ENCODE results near the gene PLEKHG4B.
A peak's percentile ranks its signal among the peaks of the same experiment; 100 is the strongest.

The PLEKHG4B gene

DNA sequence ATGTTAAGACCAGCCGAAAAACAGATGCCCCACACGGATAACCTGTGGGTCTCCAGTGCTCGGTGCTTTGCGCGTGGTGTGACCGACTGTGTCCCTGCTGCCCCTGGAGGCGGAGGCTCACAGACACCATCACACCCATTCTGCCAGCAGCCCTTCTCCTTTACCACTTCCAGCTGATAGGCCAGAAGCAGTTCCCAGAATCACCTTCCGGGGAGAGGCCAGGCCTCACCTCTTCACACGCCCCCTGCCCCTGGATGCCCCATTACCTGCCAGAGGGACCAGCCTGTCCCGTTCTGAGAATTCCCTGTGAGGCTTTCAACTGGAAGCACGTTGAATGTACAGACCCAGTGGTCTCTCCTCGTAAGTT lies 77.7 kb downstream of the PLEKHG4B start:
- peak overlapping the region; percentile 19 for H3K27ac ChIP-seq
- no peak overlapping the region for H3K4me2 ChIP-seq (ENCODE audit: low read length)
- H3K9ac ChIP-seq, result no peak overlapping the region
- H3K79me2 ChIP-seq, result no peaks in the 10 kb centered on the region
- H2AFZ ChIP-seq, result no peak overlapping the region
- H3K36me3 ChIP-seq (ENCODE audit: control insufficient read depth, insufficient read depth, low read length), result no peaks in the 10 kb centered on the region
- no peak overlapping the region for H3K4me3 ChIP-seq (ENCODE audit: low read depth, low read length)
- H3K27me3 ChIP-seq (ENCODE audit: control insufficient read depth, insufficient read depth, low read length), result no peaks in the 10 kb centered on the region
- TF ChIP-seq, protein P1, sequence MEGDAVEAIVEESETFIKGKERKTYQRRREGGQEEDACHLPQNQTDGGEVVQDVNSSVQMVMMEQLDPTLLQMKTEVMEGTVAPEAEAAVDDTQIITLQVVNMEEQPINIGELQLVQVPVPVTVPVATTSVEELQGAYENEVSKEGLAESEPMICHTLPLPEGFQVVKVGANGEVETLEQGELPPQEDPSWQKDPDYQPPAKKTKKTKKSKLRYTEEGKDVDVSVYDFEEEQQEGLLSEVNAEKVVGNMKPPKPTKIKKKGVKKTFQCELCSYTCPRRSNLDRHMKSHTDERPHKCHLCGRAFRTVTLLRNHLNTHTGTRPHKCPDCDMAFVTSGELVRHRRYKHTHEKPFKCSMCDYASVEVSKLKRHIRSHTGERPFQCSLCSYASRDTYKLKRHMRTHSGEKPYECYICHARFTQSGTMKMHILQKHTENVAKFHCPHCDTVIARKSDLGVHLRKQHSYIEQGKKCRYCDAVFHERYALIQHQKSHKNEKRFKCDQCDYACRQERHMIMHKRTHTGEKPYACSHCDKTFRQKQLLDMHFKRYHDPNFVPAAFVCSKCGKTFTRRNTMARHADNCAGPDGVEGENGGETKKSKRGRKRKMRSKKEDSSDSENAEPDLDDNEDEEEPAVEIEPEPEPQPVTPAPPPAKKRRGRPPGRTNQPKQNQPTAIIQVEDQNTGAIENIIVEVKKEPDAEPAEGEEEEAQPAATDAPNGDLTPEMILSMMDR (IDR thresholded peaks at IDR 0.05), result no peak
- H3K9me3 ChIP-seq (ENCODE audit: control insufficient read depth, low read length), result no peaks in the 10 kb centered on the region
- no peaks in the 10 kb centered on the region for H3K4me1 ChIP-seq

DNA sequence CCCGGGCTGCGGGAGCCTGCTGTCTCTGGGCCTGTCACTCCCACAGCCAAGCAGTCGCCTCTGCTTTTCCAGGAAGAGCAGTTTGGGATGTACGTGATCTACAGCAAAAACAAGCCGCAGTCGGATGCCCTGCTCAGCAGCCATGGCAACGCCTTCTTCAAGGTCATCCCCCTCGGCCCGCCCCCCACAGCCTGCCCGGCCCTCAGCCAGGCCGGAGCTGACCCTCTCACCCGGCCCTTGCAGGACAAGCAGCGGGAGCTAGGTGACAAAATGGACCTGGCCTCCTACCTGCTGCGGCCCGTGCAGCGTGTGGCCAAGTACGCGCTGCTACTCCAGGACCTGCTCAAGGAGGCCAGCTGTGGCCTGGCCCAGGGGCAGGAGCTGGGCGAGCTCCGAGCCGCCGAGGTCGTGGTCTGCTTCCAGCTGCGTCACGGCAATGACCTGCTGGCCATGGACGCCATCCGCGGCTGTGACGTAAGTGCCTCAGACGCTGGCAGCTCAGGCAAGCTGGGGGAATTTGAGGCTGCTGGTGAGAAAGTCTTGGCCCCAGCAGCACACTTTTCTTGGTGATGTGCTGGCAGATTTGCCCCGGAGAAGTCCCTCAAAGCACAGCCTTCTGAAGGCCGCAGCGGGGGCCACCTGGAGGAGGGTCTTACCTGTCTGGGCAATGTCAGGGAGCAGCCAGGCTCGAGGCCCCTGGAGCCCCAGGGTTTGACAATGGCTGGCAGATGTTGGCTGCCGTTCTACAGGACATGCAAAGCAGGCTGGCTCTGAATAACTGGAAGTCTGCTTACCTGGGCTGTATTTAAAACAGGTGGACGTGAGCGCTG lies 79.2 kb downstream of the PLEKHG4B start:
- TF ChIP-seq, protein P1 (IDR thresholded peaks at IDR 0.05), result no peak
- no peak overlapping the region for H3K4me2 ChIP-seq (ENCODE audit: low read length)
- no peaks in the 10 kb centered on the region for H3K36me3 ChIP-seq (ENCODE audit: control insufficient read depth, insufficient read depth, low read length)
- no peaks in the 10 kb centered on the region for H3K9me3 ChIP-seq (ENCODE audit: control insufficient read depth, low read length)
- H3K27me3 ChIP-seq (ENCODE audit: control insufficient read depth, insufficient read depth, low read length), result no peaks in the 10 kb centered on the region
- no peak overlapping the region for H3K4me3 ChIP-seq (ENCODE audit: low read depth, low read length)
- H3K4me1 ChIP-seq, result peaks cover under 1% of the 10 kb centered on the region
- no peak overlapping the region for H3K27ac ChIP-seq
- H2AFZ ChIP-seq, result no peak overlapping the region
- no peak overlapping the region for H3K9ac ChIP-seq
- no peaks in the 10 kb centered on the region for H3K79me2 ChIP-seq

GRCh38 chr5:171801-172331 lies 79.9 kb downstream of the PLEKHG4B start:
- H3K9ac ChIP-seq, result no peak overlapping the region
- no peak overlapping the region for H3K4me3 ChIP-seq (ENCODE audit: low read depth, low read length)
- no peak overlapping the region for H2AFZ ChIP-seq
- H3K4me1 ChIP-seq, result peaks cover 7% of the 10 kb centered on the region
- no peaks in the 10 kb centered on the region for H3K9me3 ChIP-seq (ENCODE audit: control insufficient read depth, low read length)
- H3K27me3 ChIP-seq (ENCODE audit: control insufficient read depth, insufficient read depth, low read length), result no peaks in the 10 kb centered on the region
- no peaks in the 10 kb centered on the region for H3K79me2 ChIP-seq
- H3K4me2 ChIP-seq (ENCODE audit: low read length), result no peak overlapping the region
- no peaks in the 10 kb centered on the region for H3K36me3 ChIP-seq (ENCODE audit: control insufficient read depth, insufficient read depth, low read length)
- TF ChIP-seq, protein P1 (IDR thresholded peaks at IDR 0.05), result no peak
- H3K27ac ChIP-seq, result no peak overlapping the region

DNA sequence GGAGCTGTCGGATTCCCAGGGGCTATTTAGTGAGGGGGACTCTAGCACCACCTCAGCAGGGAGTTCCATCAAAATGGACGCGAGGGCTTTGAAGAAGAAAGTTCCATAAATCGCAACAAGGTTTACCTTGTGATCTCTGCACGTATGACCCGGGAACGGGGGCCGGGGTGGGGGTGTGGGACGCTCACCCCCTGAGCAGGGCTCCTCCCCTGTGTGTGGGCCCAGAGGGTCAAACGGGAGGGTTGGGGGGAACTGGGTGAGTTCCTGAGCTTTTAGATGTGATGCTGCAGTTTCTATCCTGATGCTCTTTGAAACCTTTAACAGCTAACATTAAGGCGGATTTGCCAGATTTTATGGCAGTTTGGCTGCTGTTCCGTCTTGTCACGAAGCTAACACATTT lies 80.5 kb downstream of the PLEKHG4B start:
- H3K36me3 ChIP-seq (ENCODE audit: control insufficient read depth, insufficient read depth, low read length), result no peaks in the 10 kb centered on the region
- H3K4me2 ChIP-seq (ENCODE audit: low read length), result no peak overlapping the region
- no peak overlapping the region for H3K27ac ChIP-seq
- H2AFZ ChIP-seq, result no peak overlapping the region
- H3K9ac ChIP-seq, result no peak overlapping the region
- TF ChIP-seq, protein P1 (IDR thresholded peaks at IDR 0.05), result no peak
- no peaks in the 10 kb centered on the region for H3K27me3 ChIP-seq (ENCODE audit: control insufficient read depth, insufficient read depth, low read length)
- H3K4me3 ChIP-seq (ENCODE audit: low read depth, low read length), result no peak overlapping the region
- H3K9me3 ChIP-seq (ENCODE audit: control insufficient read depth, low read length), result no peaks in the 10 kb centered on the region
- no peaks in the 10 kb centered on the region for H3K79me2 ChIP-seq
- peaks cover 7% of the 10 kb centered on the region for H3K4me1 ChIP-seq

GRCh38 chr5:172841-173251 lies 80.9 kb downstream of the PLEKHG4B start:
- TF ChIP-seq, protein P1 (IDR thresholded peaks at IDR 0.05), result no peak
- H3K9ac ChIP-seq, result no peak overlapping the region
- H3K79me2 ChIP-seq, result no peaks in the 10 kb centered on the region
- no peaks in the 10 kb centered on the region for H3K36me3 ChIP-seq (ENCODE audit: control insufficient read depth, insufficient read depth, low read length)
- no peak overlapping the region for H3K4me3 ChIP-seq (ENCODE audit: low read depth, low read length)
- H3K27ac ChIP-seq, result no peak overlapping the region
- H3K4me2 ChIP-seq (ENCODE audit: low read length), result no peak overlapping the region
- H3K9me3 ChIP-seq (ENCODE audit: control insufficient read depth, low read length), result no peaks in the 10 kb centered on the region
- no peak overlapping the region for H2AFZ ChIP-seq
- peaks cover 7% of the 10 kb centered on the region for H3K4me1 ChIP-seq
- H3K27me3 ChIP-seq (ENCODE audit: control insufficient read depth, insufficient read depth, low read length), result no peaks in the 10 kb centered on the region
